ENCODE results near the gene FSTL4. TPM values are rescaled to one million over a fixed set of nuclear protein-coding genes. Genes with fewer than 3 reads are reported as not detected.
A peak's percentile ranks its signal among the peaks of the same experiment; 100 is the strongest.

Gene FSTL4
- polyA plus RNA-seq, 1 donor from 2014 or later, result 0.57 TPM

- Histone ChIP-seq H3K9ac (ENCODE audit: low read length) (no peak overlapping the region), H2AFZ (ENCODE audit: low read depth, low read length) (no peak overlapping the region), H3K4me3 (ENCODE audit: low read length) (no peak overlapping the region), H3F3A (ENCODE audit: insufficient read depth, low read length, poor library complexity, severe bottlenecking) (no peaks in the 10 kb centered on the region), H3K79me2 (replicated peaks; ENCODE audit: insufficient read depth, low read length) (no peaks in the 10 kb centered on the region), H3K27ac (ENCODE audit: low read length) (no peak overlapping the region), H3K36me3 (ENCODE audit: insufficient read depth, low read length) (no peaks in the 10 kb centered on the region), H4K20me1 (ENCODE audit: insufficient read depth) (no peaks in the 10 kb centered on the region), H3K9me2 (ENCODE audit: insufficient read depth, low read length) (no peaks in the 10 kb centered on the region), H3K4me2 (ENCODE audit: low read length) (no peak overlapping the region), H3K9me3 (ENCODE audit: low read length) (no peaks in the 10 kb centered on the region), H3K27me3 (ENCODE audit: insufficient read depth, low read depth, low read length) (no peaks in the 10 kb centered on the region)
- TF ChIP-seq EZH2 (IDR thresholded peaks at IDR 0.05; ENCODE audit: borderline replicate concordance, insufficient read depth, low read length, poor library complexity, severe bottlenecking) (no peak), EP300 (conservative IDR thresholded peaks at IDR 0.05; ENCODE audit: poor library complexity, severe bottlenecking) (no peak), RAD21 (conservative IDR thresholded peaks at IDR 0.05) (peak; percentile 76), MXI1 (conservative IDR thresholded peaks at IDR 0.05; ENCODE audit: poor library complexity, severe bottlenecking) (no peak), SMC3 (conservative IDR thresholded peaks at IDR 0.05; ENCODE audit: poor library complexity) (peak; percentile 88)
- TF ChIP-seq, protein P1, sequence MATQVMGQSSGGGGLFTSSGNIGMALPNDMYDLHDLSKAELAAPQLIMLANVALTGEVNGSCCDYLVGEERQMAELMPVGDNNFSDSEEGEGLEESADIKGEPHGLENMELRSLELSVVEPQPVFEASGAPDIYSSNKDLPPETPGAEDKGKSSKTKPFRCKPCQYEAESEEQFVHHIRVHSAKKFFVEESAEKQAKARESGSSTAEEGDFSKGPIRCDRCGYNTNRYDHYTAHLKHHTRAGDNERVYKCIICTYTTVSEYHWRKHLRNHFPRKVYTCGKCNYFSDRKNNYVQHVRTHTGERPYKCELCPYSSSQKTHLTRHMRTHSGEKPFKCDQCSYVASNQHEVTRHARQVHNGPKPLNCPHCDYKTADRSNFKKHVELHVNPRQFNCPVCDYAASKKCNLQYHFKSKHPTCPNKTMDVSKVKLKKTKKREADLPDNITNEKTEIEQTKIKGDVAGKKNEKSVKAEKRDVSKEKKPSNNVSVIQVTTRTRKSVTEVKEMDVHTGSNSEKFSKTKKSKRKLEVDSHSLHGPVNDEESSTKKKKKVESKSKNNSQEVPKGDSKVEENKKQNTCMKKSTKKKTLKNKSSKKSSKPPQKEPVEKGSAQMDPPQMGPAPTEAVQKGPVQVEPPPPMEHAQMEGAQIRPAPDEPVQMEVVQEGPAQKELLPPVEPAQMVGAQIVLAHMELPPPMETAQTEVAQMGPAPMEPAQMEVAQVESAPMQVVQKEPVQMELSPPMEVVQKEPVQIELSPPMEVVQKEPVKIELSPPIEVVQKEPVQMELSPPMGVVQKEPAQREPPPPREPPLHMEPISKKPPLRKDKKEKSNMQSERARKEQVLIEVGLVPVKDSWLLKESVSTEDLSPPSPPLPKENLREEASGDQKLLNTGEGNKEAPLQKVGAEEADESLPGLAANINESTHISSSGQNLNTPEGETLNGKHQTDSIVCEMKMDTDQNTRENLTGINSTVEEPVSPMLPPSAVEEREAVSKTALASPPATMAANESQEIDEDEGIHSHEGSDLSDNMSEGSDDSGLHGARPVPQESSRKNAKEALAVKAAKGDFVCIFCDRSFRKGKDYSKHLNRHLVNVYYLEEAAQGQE (IDR thresholded peaks at IDR 0.05; ENCODE audit: borderline replicate concordance), result no peak
- TF ChIP-seq, protein P2, sequence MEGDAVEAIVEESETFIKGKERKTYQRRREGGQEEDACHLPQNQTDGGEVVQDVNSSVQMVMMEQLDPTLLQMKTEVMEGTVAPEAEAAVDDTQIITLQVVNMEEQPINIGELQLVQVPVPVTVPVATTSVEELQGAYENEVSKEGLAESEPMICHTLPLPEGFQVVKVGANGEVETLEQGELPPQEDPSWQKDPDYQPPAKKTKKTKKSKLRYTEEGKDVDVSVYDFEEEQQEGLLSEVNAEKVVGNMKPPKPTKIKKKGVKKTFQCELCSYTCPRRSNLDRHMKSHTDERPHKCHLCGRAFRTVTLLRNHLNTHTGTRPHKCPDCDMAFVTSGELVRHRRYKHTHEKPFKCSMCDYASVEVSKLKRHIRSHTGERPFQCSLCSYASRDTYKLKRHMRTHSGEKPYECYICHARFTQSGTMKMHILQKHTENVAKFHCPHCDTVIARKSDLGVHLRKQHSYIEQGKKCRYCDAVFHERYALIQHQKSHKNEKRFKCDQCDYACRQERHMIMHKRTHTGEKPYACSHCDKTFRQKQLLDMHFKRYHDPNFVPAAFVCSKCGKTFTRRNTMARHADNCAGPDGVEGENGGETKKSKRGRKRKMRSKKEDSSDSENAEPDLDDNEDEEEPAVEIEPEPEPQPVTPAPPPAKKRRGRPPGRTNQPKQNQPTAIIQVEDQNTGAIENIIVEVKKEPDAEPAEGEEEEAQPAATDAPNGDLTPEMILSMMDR (IDR thresholded peaks at IDR 0.05; ENCODE audit: poor library complexity, severe bottlenecking), result peak; percentile 81
Measured at GRCh38 chr5:133423618-133424282, 188.6 kb downstream of the FSTL4 start.

- no peak overlapping the region for H3K4me2 ChIP-seq (ENCODE audit: low read length)
- no peak overlapping the region for H3K27ac ChIP-seq (ENCODE audit: low read length)
Measured at GRCh38 chr5:133423011-133423617, 189.2 kb downstream of the FSTL4 start.

More at GRCh38 chr5:133423011-133423617, 189.2 kb downstream of the FSTL4 start:
- Histone ChIP-seq H3K4me3 (ENCODE audit: low read length) (no peak overlapping the region), H3K79me2 (replicated peaks; ENCODE audit: insufficient read depth, low read length) (no peaks in the 10 kb centered on the region), H3K9ac (ENCODE audit: low read length) (no peak overlapping the region), H3K9me2 (ENCODE audit: insufficient read depth, low read length) (no peaks in the 10 kb centered on the region), H3F3A (ENCODE audit: insufficient read depth, low read length, poor library complexity, severe bottlenecking) (no peaks in the 10 kb centered on the region), H4K20me1 (ENCODE audit: insufficient read depth) (no peaks in the 10 kb centered on the region), H2AFZ (ENCODE audit: low read depth, low read length) (no peak overlapping the region), H3K9me3 (ENCODE audit: low read length) (no peaks in the 10 kb centered on the region), H3K36me3 (ENCODE audit: insufficient read depth, low read length) (no peaks in the 10 kb centered on the region), H3K27me3 (ENCODE audit: insufficient read depth, low read depth, low read length) (no peaks in the 10 kb centered on the region)
- TF ChIP-seq, protein P1 (IDR thresholded peaks at IDR 0.05; ENCODE audit: borderline replicate concordance), result no peak
- TF ChIP-seq EZH2 (IDR thresholded peaks at IDR 0.05; ENCODE audit: borderline replicate concordance, insufficient read depth, low read length, poor library complexity, severe bottlenecking) (no peak), SMC3 (conservative IDR thresholded peaks at IDR 0.05; ENCODE audit: poor library complexity) (no peak), MXI1 (conservative IDR thresholded peaks at IDR 0.05; ENCODE audit: poor library complexity, severe bottlenecking) (no peak), POLR2AphosphoS5 (IDR thresholded peaks at IDR 0.05) (no peak), EP300 (conservative IDR thresholded peaks at IDR 0.05; ENCODE audit: poor library complexity, severe bottlenecking) (no peak), TAF1 (IDR thresholded peaks at IDR 0.05; ENCODE audit: low read depth) (no peak), RAD21 (conservative IDR thresholded peaks at IDR 0.05) (no peak)
- TF ChIP-seq, protein P2 (IDR thresholded peaks at IDR 0.05; ENCODE audit: poor library complexity, severe bottlenecking), result no peak

Data from neural cell (in vitro differentiated cells).